Measurements from ENCODE around the gene CYYR1. TPM values are rescaled to one million over a fixed set of nuclear protein-coding genes. Genes with fewer than 3 reads are reported as not detected.

The CYYR1 gene
- total RNA-seq, 1 experiment from 2014 or later, result 13.6 TPM

DNA sequence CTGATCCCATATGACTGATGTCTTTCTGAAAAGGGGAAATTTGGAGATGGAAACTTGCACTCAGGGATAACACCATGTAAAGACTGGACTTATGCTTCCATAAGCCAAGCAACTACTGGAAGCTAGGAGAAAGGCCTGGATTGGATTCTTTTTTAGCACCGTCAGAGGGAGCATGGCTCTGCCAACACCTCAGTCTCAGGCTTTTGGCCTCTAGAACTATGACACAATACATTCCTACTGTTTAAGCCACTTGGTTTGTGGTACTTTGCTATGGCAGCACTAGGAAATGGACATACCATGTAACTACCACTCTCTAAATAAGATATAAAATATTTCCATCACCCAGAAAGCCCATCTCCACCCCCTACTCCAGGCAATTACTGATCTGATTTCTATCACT is 139.7 kb downstream of the CYYR1 start:
- no peak overlapping the region for H4K5ac ChIP-seq (ENCODE audit: insufficient read length, low read depth, low read length)
- no peak overlapping the region for H3T11ph ChIP-seq (ENCODE audit: low read length)
- H2BK15ac ChIP-seq (ENCODE audit: low read depth, low read length), result no peak overlapping the region
- H2BK12ac ChIP-seq (ENCODE audit: insufficient read length, low read depth, low read length), result no peak overlapping the region
- no peaks in the 10 kb centered on the region for H4K20me1 ChIP-seq (ENCODE audit: control insufficient read depth, insufficient read depth, insufficient read length)
- H2AK5ac ChIP-seq (ENCODE audit: insufficient read length, low read length), result no peak overlapping the region
- no peak overlapping the region for H4K8ac ChIP-seq (replicated peaks; ENCODE audit: insufficient read length, low read depth, low read length)
- WGBS (ENCODE audit: extremely low coverage, insufficient read length, low lambda C conversion rate), result no CpG with 5 or more reads among the region's 1 CpG
- no peak overlapping the region for H3K56ac ChIP-seq (ENCODE audit: insufficient read length, low read depth, low read length)
- TF ChIP-seq, protein P1, sequence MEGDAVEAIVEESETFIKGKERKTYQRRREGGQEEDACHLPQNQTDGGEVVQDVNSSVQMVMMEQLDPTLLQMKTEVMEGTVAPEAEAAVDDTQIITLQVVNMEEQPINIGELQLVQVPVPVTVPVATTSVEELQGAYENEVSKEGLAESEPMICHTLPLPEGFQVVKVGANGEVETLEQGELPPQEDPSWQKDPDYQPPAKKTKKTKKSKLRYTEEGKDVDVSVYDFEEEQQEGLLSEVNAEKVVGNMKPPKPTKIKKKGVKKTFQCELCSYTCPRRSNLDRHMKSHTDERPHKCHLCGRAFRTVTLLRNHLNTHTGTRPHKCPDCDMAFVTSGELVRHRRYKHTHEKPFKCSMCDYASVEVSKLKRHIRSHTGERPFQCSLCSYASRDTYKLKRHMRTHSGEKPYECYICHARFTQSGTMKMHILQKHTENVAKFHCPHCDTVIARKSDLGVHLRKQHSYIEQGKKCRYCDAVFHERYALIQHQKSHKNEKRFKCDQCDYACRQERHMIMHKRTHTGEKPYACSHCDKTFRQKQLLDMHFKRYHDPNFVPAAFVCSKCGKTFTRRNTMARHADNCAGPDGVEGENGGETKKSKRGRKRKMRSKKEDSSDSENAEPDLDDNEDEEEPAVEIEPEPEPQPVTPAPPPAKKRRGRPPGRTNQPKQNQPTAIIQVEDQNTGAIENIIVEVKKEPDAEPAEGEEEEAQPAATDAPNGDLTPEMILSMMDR (conservative IDR thresholded peaks at IDR 0.05), result no peak
- no peak for DNase-seq
- H3K27ac ChIP-seq (ENCODE audit: insufficient read length, low read depth, low read length), result no peak overlapping the region
- Mint-ChIP-seq H3K9me3 (no peaks in the 10 kb centered on the region; a peak in 1 of 5 replicates), H3K27ac (no peak overlapping the region), H3K27me3 (ENCODE audit: low read depth) (no peaks in the 10 kb centered on the region), H3K4me1 (peaks cover 6 to 8% of the 10 kb centered on the region in 2 experiments), H3K36me3 (ENCODE audit: insufficient read depth in 1 of 3, low read depth in 3 of 3) (no peaks in the 10 kb centered on the region; a peak in 1 of 7 replicates), H3K4me3 (no peak overlapping the region)
- H3K4me2 ChIP-seq (ENCODE audit: insufficient read depth, insufficient read length, low read length), result no peak overlapping the region
- no peak overlapping the region for H3K9ac ChIP-seq (ENCODE audit: extremely low read depth, insufficient read length, low read length)
- no peak overlapping the region for H3K23ac ChIP-seq (ENCODE audit: insufficient read length, low read depth, low read length)
- no peaks in the 10 kb centered on the region for H3K79me1 ChIP-seq (ENCODE audit: insufficient read depth, low read depth, low read length, poor library complexity, severe bottlenecking)
- H4K91ac ChIP-seq (ENCODE audit: insufficient read length, low read depth, low read length), result no peak overlapping the region
- no peak overlapping the region for H3K18ac ChIP-seq (ENCODE audit: insufficient read length, low read depth, low read length)
- no peak overlapping the region for H2BK5ac ChIP-seq (ENCODE audit: insufficient read length, low read length)
- H3K9me3 ChIP-seq (ENCODE audit: control insufficient read depth, low read depth, low read length), result no peaks in the 10 kb centered on the region
- no peaks in the 10 kb centered on the region for H3K27me3 ChIP-seq (ENCODE audit: insufficient read depth, low read length)
- H3K14ac ChIP-seq (ENCODE audit: insufficient read depth, low read length), result no peak overlapping the region
- H2BK20ac ChIP-seq (ENCODE audit: low read depth, low read length, poor library complexity, severe bottlenecking), result no peak overlapping the region
- H3K4me1 ChIP-seq (ENCODE audit: insufficient read depth, low read length), result peaks cover 4% of the 10 kb centered on the region; the same call in 1 of the 2 replicates
- no peaks in the 10 kb centered on the region for H3K23me2 ChIP-seq (ENCODE audit: insufficient read length, low read depth, low read length, poor library complexity, severe bottlenecking)
- no peaks in the 10 kb centered on the region for H3K79me2 ChIP-seq (ENCODE audit: insufficient read depth, low read length)
- no peak overlapping the region for H2BK120ac ChIP-seq (ENCODE audit: low read depth, low read length, poor library complexity, severe bottlenecking)
- H3K4ac ChIP-seq (ENCODE audit: low read depth, low read length), result no peak overlapping the region
- H2AFZ ChIP-seq (ENCODE audit: low read length), result no peak overlapping the region
